ENCODE results near the gene FAM209B.

- TF ChIP-seq EP300 (IDR thresholded peaks at IDR 0.05) (no peak), POLR2A (IDR thresholded peaks at IDR 0.05) (no peak), CTCF (IDR thresholded peaks at IDR 0.05) (no peak)
These were observed 39.1 kb downstream of the FAM209B start for GRCh38 chr20:56572172-56572571.

Measured in tibial nerve (tissue), 4 donors.